ENCODE results near the gene RWDD4.

Gene RWDD4

DNA sequence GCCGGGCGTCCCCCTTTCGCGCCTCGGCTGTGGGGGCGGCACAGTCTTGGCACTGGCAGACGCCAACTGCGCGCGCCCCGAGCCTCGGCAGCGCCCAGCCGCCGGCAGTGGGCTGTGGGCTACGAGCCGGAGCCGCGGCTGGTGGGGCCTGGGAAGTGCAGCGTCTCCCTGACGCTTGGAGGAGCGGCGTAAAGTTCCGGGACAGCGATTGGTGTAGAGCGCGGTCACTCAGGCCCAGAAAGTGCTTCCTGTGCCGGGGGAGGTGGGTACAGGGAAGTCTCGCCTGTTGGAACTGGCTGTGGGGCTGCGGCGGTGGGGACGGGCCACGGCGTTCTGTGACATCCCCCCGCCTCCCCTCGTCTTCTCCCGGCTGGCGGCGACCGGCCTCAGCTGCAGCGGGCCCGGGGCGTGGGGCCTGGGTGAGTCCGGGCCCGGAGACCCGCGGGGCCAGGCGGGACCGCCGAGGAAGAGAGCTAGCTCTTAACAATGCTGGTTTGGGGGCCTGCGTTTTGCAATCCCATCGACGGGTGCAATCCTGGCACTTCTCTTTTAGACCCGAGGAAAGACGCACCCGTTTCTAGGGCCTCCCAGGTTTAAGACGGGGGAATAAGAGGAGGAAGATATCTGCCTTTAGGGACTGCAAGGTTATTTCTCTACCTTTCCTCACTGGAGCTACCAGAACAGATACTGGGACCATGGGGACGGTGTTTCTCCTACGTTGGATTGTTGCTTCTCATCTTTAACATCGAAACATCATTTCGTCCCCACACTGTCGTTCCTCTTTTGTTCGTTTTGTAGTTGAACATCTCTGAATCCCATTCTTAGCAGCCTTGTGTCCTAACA, at the start of gene RWDD4, which contains the start of gene TRAPPC11:
Gene RWDD4 (minus strand): TSS at position 157 of the 843 bp plus-strand sequence. CDS start 233 bp downstream, outside the sequence.
Gene TRAPPC11 (plus strand): TSS at position 265 of the 843 bp plus-strand sequence. CDS start 4,575 bp downstream, outside the sequence.
- peak; percentile 95 to 97 for DNase-seq

DNA sequence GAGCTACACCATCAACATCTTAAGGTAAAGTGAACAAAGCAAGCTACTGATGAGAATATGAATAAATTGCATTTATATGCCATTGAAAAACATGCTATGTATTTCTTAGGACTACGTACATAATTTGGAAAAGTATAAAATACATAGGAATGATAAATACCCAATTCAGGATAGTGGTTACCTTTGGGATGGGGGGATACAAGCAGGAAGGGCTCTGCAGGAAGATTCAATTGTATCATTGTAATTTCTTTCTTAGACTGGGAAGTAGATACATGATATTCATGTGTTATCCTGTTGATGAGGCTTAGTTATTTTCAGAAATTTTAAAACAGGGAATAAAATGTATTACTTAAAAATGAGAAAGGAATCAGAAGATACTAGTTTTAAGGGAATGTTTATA, 43.5 kb upstream of the RWDD4 start:
- DNase-seq, result no peak

DNA sequence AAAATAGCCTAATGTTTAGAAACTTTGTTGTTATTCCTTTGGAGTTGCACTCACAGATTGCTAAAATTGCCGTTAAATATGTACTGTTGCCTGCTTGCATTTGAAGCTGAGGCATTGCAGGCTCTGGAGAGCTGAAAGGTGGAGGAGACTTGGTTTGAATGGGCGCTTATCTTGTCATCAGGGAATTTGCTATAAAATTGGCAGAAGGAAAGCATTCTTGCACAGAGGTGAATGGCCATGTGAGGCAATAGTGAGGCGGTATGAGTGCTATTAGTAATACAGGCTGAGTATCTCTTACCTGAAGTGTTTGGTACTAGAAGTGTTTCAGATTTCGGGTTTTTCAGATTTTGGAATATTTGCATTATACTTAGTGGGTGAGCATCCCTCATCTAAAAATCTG, 41.4 kb upstream of the RWDD4 start:
- no peak for DNase-seq

DNA sequence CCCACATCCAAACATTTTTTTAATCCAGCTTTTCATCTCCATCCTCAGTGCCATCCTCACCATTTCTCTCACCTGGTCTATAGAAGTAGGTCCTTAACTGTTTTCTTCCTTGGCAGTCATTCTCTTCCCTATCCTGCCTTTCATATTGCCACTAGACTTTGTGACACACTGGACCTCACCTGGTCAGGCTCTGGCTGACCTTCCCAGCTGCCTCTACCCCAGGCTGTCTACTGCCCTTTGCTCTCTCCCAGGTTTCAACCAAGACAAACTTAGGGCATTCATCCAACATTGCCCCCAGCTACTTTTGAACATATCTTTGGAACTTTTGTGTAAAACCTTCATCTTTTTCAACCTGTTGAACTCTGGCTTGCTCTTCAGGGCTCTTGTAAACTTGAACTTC, 39.9 kb upstream of the RWDD4 start:
- no peak for DNase-seq

DNA sequence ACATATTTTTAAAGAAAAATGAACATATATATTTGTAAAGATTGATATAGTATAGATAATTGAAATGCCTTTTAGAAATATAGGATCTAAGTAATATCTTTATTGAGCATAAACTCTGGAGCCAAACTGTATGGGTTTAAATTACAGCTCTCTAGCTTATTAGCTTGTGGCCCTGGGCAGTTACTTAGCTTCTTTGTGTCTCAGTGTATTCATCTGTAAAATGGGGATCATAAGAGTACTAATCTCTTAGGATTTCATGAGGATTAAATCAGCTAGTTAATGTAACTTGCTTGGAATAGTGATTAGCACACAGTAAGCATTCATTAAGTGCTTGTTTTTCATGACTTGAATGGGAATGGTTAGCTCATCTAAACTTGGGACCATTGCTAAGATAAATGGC, 32.9 kb upstream of the RWDD4 start:
- no peak for DNase-seq

DNA sequence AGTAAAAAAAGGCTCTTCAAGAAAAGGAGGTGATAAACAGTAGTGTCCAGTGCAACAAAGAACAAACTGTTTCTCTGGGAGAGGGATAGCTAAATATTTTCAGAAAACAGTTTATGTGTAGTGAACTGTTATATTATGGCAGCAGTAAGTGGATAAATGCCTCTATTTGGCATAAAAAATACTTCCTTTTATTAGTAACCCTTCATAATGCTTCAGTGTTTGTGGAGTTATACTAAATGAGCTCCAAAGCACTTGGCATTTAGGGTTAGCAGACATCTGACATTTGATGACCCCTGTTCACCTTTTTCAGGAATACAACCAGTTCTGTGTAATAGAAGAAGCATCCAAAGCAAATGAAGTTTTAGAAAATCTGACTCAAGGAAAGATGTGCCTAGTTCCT, 32.0 kb upstream of the RWDD4 start:
- no peak for DNase-seq

DNA sequence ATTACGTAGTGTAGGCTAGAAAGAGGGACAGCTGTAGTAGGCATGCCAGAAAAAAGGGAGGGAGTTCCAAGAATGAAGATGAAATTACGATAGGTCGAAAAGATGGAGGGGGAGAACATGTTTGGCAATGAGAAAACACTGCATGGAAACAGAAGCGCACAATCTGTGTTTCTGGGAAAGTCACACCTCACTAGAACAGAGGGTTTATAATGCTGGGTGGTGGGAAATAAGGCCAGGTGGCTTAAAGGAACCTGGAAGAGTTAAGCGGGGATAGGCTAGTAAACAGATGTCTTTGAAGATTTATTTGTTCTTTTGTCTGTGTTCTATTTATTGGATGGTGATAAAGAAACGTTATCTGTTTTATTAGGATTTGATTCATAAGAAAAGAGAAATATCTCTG, 29.2 kb upstream of the RWDD4 start:
- DNase-seq, result no peak

DNA sequence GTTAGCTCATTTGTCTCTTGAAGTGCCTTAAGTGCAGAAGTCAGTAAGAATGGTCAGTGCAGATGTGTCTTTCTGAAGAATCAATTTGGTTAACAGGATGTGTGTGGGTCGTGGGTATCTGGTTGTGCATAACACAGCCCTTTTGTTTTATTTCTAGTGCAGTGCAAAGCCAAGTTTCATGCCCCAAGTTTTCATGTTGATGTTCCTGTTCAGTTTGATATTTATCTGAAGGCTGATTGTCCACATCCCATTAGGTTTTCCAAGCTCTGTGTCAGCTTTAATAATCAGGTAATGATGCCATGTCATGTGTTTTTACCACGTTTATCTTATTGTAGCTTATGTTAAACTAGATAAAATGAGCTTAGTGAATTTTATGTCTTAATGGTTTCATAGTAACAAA, 27.5 kb upstream of the RWDD4 start:
- no peak for DNase-seq

DNA sequence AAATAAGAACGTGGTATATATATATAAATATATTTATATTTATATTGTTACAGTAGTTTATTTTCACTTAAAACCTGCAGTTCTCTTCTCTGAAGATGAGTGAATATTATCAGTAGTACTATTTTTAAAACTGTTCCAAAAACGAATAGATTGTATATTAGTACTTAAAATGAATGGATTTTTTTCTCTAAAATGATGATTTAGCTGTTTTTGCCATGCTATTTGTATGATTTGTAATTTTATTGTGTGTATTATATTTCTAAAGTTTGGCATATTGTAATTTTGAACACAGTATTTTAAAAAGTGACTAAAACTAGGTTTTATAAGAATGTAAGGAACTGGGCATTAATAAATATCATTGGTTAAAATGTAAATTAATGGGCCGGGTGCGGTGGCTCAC, 22.1 kb upstream of the RWDD4 start:
- no peak for DNase-seq

DNA sequence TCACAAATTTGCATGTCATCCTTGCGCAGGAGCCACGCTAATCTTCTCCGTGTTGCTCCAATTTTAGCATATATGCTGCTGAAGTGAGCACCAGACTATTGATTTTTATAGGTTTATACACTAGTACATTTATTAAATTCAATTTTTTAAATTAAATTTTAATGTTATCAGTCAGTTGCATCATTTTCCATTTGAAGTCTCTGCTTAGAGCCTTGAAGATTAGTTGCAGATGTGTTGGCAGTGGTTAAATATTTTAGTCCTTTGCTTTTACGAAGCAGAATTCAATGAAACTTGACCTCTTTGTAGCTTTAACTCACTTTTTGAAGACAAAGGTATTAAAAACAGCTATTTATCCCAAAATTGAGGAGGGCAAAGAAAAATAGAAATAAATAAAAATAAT, 16.6 kb upstream of the RWDD4 start:
- no peak for DNase-seq

DNA sequence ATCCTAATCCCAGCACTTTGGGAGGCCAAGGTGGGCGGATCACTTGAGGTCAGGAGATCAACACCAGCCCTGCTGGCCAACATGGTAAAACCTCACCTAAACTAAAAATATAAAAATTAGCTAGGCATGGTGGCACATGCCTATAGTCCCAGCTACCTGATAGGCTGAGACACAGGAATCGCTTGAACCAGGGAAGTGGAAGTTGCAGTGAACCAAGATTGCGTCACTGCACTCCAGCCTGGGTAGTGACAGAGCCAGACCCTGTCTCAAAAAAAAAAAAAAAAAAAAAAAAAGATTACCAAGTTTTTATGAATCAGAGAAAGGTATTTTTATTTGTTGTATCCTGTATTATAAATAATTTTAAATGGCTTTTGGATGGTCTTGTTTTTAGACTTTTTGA, 15.2 kb upstream of the RWDD4 start:
- DNase-seq, result no peak

DNA sequence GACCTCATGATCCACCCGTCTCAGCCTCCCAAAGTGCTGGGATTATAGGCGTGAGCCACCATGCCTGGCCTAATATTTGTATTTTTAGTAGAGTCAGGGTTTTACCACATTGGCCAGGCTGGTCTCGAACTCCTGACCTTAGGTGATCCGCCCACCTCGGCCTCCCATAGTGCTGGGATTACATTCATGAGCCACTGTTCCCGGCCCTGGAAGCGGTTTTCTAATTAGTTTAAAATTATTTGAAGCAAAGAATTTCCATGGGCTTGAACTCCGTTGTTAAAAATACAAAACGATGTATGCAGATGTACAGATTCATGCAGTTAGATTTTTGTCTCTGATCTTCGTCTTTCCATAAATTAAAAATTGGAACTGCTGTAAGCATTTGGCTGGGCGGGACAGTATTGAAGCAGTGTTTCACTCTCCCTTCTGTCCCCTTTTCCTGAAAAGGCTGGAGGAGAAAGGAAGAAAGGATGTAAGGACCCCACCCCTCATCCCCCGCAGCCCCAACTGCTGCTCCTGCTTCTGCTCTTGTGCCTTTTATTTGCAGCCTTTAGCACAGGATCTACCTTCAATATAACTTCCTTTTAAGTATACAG, 12.1 kb upstream of the RWDD4 start:
- DNase-seq, result no peak

DNA sequence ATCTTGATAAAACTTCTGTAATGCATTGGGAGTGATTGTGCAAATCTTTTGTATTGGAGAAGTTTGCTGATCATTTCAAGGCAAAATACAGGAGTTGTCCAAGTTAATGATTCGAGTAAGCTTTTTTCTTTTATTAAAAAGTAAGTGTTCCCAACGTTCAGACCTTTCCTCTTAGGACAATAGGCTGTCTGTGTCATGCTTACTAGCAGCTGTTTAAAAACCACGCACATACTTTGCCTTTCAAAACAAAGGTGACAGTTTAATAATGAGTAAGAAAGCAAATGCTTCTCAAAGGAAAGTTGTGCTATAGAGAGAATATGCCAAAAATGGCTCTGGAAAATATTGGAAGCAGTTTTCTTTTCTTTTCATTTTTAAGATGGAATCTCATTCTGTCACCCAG, 11.3 kb upstream of the RWDD4 start:
- DNase-seq, result no peak

DNA sequence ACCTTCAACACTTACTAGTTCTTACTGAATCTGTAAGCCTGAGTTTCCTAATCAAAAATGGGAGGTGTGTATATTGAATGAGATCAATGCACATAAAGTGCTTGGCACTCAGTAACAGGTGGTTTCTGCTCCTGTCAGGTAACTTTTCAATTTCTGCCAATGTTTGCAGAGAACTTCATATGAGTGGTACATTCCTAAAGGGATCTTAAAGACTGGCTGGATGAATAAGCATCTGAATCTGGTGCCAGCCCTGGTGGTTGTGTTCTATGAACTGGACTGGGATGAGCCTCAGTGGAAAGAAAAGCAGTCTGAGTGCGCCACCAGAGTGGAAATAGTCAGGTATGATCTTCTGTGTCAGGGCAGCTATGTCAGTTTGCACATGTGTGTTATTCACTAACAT, 7.1 kb upstream of the RWDD4 start:
- no peak for DNase-seq

DNA sequence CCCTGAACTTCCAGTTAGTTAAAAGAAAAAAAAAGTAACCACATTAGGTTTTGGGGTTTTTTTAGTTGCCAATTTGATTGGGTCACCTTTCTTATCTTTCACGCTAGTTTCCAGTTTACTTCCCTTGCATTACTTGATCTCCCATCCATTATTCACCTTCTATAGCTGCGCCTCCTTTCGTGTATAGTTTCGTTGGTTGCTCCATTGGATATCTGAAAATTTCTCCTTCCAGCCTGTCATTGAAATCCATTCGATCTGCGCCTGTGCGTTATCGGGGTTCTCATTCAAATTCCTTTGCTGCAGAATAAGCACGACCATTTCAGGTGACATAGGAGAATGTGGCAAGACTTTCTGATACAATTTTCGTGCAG, 872 bp upstream of the RWDD4 start:
- no peak for DNase-seq

DNA sequence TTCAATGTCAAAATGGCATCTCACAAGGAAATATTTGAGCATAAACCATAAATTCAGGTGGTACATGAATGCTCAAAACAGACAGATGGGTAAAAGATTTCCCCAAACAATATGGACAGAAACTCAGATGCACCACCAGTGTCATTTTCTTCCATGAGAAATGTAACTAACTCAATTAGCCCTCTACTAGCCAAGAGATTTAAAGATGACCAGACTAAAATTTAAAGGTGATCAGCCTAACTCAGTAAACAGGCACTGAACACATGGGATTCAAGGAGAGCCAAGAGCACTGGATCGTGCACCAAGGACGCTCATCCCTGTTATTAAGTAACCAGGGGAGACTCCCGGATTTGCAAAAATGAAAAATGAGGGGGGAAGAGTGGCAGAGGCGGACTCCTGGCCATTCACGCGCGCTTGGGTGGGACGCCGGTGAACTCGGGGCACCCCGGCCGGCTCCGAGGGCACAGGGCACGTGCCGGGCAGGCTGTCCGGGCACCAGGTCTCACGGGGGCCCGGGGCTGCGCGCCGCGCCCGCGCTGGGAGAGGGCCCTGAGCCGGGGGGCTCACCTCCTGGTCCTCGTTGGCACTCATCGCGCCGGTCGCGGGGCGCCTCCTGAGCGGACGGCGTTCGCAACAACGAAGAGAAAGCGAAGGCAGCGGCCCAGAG, 490 bp downstream of the RWDD4 start:
- peak; percentile 48 to 62 for DNase-seq

DNA sequence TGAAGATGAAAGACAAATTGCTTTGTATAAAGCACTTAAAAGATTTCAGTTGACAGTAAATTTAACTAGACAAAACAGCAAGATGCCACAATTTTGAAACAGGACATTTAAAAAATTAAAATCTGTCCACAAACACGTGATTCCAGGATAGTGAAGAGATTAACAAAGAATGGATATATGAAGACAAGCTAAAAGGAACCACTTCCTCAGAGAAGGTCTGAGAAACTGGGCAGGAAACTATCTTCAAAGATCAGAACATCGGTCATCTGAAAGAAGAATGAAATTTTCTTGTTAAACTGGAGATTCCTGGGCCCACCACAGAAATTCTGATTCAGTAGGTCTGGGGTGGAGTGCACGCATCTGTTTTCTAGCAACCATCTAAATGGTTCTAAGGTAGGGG, 1.4 kb downstream of the RWDD4 start:
- DNase-seq, result no peak

DNA sequence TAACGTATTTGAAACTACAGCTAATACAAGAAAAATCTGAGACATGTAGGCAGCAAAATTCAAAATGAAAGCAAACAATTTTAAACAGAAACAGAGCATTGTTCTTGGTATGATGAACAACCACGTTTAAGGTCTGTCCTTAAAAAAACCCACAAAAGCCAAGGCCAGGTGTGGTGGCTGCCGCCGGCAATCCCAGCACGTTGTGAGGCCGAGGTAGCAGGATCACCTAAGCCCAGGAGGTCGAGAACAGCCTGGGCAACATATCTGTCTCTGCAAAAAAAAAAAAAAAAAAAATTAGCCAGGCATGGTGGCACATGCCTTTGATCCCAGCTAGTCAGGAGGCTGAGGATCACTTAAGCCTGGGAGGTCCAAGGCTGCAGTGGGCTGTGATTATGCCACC, 13.7 kb downstream of the RWDD4 start:
- no peak for DNase-seq

DNA sequence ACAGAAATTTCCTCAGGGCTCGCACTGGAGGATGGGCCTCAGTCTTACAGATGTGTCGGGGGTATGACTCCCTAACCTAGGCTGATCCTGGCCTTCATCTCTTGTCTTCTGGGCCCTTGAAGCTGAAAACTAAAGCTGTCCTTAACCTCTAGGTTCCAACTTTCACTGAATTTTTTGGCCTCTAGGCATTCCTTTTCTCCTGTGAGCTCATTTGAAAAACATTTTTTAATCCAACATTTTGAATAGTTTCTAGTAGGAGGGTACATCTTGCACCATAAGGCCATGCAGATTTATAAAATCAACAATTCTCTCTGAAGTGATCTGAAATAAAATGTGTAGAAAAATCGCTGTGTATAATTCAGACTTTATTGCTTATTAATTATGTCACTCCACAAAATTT, 19.7 kb downstream of the RWDD4 start:
- DNase-seq, result no peak

DNA sequence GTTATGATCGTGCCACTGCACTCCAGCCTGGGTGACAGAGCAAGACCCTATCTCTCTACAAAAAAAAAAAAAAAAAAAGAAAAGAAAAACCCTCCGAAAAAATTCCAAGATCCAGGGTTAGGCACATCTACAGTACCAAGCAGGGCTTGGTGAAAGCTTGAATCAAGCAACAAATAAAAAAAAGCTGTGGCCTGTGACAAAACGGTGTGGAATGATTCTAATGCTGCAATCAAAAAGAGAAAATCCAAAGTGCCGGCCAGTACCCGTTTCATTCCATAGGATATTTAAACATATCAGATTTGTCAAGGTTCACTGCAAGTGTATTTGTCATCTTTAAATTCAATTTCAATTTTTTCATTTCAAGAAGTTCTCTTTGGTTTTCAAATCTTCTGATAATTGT, 20.5 kb downstream of the RWDD4 start:
- DNase-seq, result no peak

DNA sequence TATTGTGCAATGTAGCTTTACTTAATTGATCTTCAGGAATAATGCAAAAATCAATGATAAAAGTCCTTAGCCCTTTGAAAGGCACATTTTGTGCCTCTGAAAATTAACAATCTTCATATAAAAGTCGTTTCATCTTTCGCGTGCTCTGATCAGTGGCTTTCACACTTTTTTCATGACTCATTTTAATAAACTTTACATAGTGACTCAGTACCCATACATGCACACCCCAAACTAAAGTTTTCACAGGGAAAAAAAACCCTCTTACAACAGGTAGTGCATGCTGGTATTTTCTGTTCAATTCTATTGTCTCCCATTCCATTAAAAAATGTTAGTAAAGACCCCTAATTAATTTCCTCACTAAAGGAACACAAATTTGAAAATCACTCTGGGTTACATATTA, 21.5 kb downstream of the RWDD4 start:
- DNase-seq, result no peak

DNA sequence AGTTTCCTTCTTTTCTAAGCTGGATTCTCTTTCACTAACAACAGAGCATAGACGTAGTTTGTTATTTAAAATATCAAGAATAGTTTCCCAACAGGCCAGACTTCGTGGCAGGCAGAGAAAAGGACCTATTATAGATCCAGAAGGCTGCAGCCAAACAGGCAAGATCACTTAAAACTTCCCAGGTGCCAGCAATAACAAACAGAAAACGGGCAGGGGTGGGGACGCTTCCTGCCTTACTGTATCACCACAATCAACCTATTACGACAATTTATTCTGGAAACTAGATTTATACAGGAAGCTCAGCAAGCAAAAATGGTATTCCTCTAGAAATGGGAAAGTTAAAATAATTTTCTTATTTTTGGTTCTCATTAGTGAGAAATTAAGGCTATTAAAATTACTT, 22.1 kb downstream of the RWDD4 start:
- no peak for DNase-seq

DNA sequence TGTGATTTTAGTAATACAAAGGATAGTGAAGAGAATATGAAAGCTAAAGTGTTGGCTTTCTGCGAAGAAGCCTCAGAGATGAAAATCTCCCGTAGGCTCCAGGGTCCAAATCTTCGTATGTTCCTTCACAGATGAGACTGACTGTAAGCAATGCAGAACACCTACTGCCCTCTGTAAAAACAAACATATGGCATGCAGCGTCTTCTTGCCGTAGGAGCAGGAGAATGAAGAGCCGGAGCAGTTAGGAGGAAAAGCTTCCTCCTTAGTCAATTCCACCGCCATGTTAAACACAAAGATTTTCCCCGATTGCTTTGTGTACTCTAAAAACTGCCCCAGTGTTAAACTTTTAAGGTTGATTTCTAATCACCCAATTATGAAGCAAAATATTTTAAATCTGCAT, 22.5 kb downstream of the RWDD4 start:
- no peak for DNase-seq

DNA sequence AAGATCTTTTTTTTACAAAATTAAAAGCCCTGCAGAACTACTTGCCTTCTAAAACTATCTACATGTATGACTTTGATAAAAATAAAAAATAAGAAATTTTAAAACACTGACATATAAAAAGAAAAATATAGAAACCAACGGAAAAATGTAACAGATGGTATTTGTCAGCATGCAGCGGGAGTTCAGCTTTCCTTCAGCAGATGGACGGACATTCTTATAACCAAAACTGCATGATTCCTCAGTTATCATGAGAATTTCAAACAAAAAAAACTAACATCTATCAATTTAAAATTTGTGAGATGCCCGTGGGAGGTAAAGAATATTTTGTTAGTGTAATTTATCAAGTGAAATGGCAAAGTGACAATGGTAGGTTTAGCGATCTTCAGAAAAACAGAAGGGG, 23.2 kb downstream of the RWDD4 start:
- no peak for DNase-seq

Data from activated T-cell treated with anti-CD3 and anti-CD28 coated beads, Interleukin-2, amount 50 U/mL, for 48 hours (primary cell).